ENCODE measurements around the gene GALNT1.

GALNT1 gene

GRCh38 chr18:35616664-35617423, 35.3 kb downstream of the GALNT1 start:
- in situ Hi-C loops (cut with MboI; ENCODE audit: low sequenced_read_pairs): no loop called here

GRCh38 chr18:35617865-35618264, 36.3 kb downstream of the GALNT1 start:
- in situ Hi-C loops (cut with MboI; ENCODE audit: low sequenced_read_pairs): no loop called here

GRCh38 chr18:35618289-35618688, 36.7 kb downstream of the GALNT1 start:
- in situ Hi-C loops (cut with MboI; ENCODE audit: low sequenced_read_pairs): no loop called here

- in situ Hi-C loops (cut with MboI; ENCODE audit: low sequenced_read_pairs): no loop called here
These were observed 37.2 kb downstream of the GALNT1 start for GRCh38 chr18:35618696-35619095.

GRCh38 chr18:35619464-35619863, 37.9 kb downstream of the GALNT1 start:
- in situ Hi-C loops (cut with MboI; ENCODE audit: low sequenced_read_pairs): no loop called here

GRCh38 chr18:35619941-35620340, 38.4 kb downstream of the GALNT1 start:
- in situ Hi-C loops (cut with MboI; ENCODE audit: low sequenced_read_pairs): no loop called here

GRCh38 chr18:35620765-35621164, 39.2 kb downstream of the GALNT1 start:
- in situ Hi-C loops (cut with MboI; ENCODE audit: low sequenced_read_pairs): no loop called here

- in situ Hi-C loops (cut with MboI; ENCODE audit: low sequenced_read_pairs): no loop called here
These were observed 41.7 kb downstream of the GALNT1 start for GRCh38 chr18:35623255-35623654.

- in situ Hi-C loops (cut with MboI; ENCODE audit: low sequenced_read_pairs): no loop called here
These were observed 42.6 kb downstream of the GALNT1 start for GRCh38 chr18:35624146-35624545.

- in situ Hi-C loops (cut with MboI; ENCODE audit: low sequenced_read_pairs): no loop called here
These were observed 43.7 kb downstream of the GALNT1 start for GRCh38 chr18:35625232-35625631.

- in situ Hi-C loops (cut with MboI; ENCODE audit: low sequenced_read_pairs): no loop called here
These were observed 52.2 kb downstream of the GALNT1 start for GRCh38 chr18:35633761-35634160.

GRCh38 chr18:35634323-35634722, 52.8 kb downstream of the GALNT1 start:
- in situ Hi-C loops (cut with MboI; ENCODE audit: low sequenced_read_pairs): no loop called here

GRCh38 chr18:35635170-35635569, 53.6 kb downstream of the GALNT1 start:
- in situ Hi-C loops (cut with MboI; ENCODE audit: low sequenced_read_pairs): no loop called here

GRCh38 chr18:35637227-35637626, 55.7 kb downstream of the GALNT1 start:
- in situ Hi-C loops (cut with MboI; ENCODE audit: low sequenced_read_pairs): no loop called here

GRCh38 chr18:35639296-35639695, 57.8 kb downstream of the GALNT1 start:
- in situ Hi-C loops (cut with MboI; ENCODE audit: low sequenced_read_pairs): no loop called here

GRCh38 chr18:35641467-35641866, 59.9 kb downstream of the GALNT1 start:
- in situ Hi-C loops (cut with MboI; ENCODE audit: low sequenced_read_pairs): no loop called here

- in situ Hi-C loops (cut with MboI; ENCODE audit: low sequenced_read_pairs): no loop called here
These were observed 60.4 kb downstream of the GALNT1 start for GRCh38 chr18:35641916-35642315.

GRCh38 chr18:35642802-35643201, 61.3 kb downstream of the GALNT1 start:
- in situ Hi-C loops (cut with MboI; ENCODE audit: low sequenced_read_pairs): no loop called here

GRCh38 chr18:35646449-35646848, 64.9 kb downstream of the GALNT1 start:
- in situ Hi-C loops (cut with MboI; ENCODE audit: low sequenced_read_pairs): no loop called here

- in situ Hi-C loops (cut with MboI; ENCODE audit: low sequenced_read_pairs): no loop called here
These were observed 72.0 kb downstream of the GALNT1 start for GRCh38 chr18:35653392-35654135.

- in situ Hi-C loops (cut with MboI; ENCODE audit: low sequenced_read_pairs): no loop called here
These were observed 76.6 kb downstream of the GALNT1 start for GRCh38 chr18:35658112-35658511.

GRCh38 chr18:35661483-35662146, 80.1 kb downstream of the GALNT1 start:
- in situ Hi-C loops (cut with MboI; ENCODE audit: low sequenced_read_pairs): no loop called here

Measured in hTERT RPE-1 (cell line).